ENCODE results near the gene CDC25B. TPM values are rescaled to one million over a fixed set of nuclear protein-coding genes. Genes with fewer than 3 reads are reported as not detected.

Gene CDC25B
- total and polyA plus RNA-seq, 4 donors = 4.4 to 12.9 (median 9.2) TPM

- no peak for TF ChIP-seq ATF3 (IDR thresholded peaks at IDR 0.05)
- no peak for TF ChIP-seq RXRA (IDR thresholded peaks at IDR 0.05)
- TF ChIP-seq FOXA1 (IDR thresholded peaks at IDR 0.05) = no peak
Measured at GRCh38 chr20:3767110-3767426, 29.0 kb upstream of the CDC25B start (continued).

GRCh38 chr20:3767427-3768341 is 28.4 kb upstream of the CDC25B start, which contains the start of gene ADISSP:
TSS of gene ADISSP (minus strand) at chr20:3767753. CDS start at chr20:3760100, 7,653 bp downstream.
- Histone ChIP-seq H3K36me3 (ENCODE audit: control insufficient read depth in 4 of 4, insufficient read depth in 3 of 4, low read depth in 1 of 4, low read length in 3 of 4) (no peaks in the 10 kb centered on the region), H3K9ac (ENCODE audit: low read depth in 1 of 2, low read length in 2 of 2) (peak within 1 kb of the TSS; percentile 72 to 74), H3K4me3 (ENCODE audit: low read depth in 1 of 3, low read length in 3 of 3) (peak within 1 kb of the TSS; percentile 58 to 93 (median 76)), H3K27me3 (ENCODE audit: control insufficient read depth in 4 of 4, insufficient read depth in 4 of 4, low read length in 3 of 4) (no peaks in the 10 kb centered on the region), H3K9me3 (ENCODE audit: control insufficient read depth in 4 of 4, low read length in 3 of 4) (no peaks in the 10 kb centered on the region), H3K27ac (ENCODE audit: low read depth in 1 of 2, low read length in 2 of 2) (peak within 1 kb of the TSS; percentile 76 to 78), H3K4me1 (ENCODE audit: control insufficient read depth in 4 of 4, insufficient read depth in 4 of 4, low read length in 3 of 4) (peaks cover 3 to 19% (median 14%) of the 10 kb centered on the region in 4 donors)
- peak; percentile 97 for DNase-seq (ENCODE audit: low spot score)
- WGBS = 1% methylated on average over 80 of the region's 80 CpGs
- TF ChIP-seq FOXA1 (IDR thresholded peaks at IDR 0.05) (no peak), ZBTB33 (IDR thresholded peaks at IDR 0.05) (peak; percentile 98), YY1 (IDR thresholded peaks at IDR 0.05) (peak; percentile 54), REST (IDR thresholded peaks at IDR 0.05) (peak; percentile 26), MAX (IDR thresholded peaks at IDR 0.05) (no peak), HNF4G (IDR thresholded peaks at IDR 0.05) (no peak), SP1 (IDR thresholded peaks at IDR 0.05) (peak; percentile 66), RAD21 (IDR thresholded peaks at IDR 0.05) (no peak), NR2F2 (IDR thresholded peaks at IDR 0.05) (no peak), TAF1 (conservative IDR thresholded peaks at IDR 0.05) (no peak), HNF4A (conservative IDR thresholded peaks at IDR 0.05) (peak in 1 of 2 donors; percentile 28), CTCF (IDR thresholded peaks at IDR 0.05; ENCODE audit: low read depth, low read length, missing input control) (no peak), JUND (IDR thresholded peaks at IDR 0.05) (no peak), FOXA2 (IDR thresholded peaks at IDR 0.05) (no peak), RXRA (IDR thresholded peaks at IDR 0.05) (peak; percentile 26 to 33), ATF3 (IDR thresholded peaks at IDR 0.05) (no peak), GABPA (IDR thresholded peaks at IDR 0.05 in 1 of 2, conservative IDR thresholded peaks at IDR 0.05 in 1 of 2) (no peak), EGR1 (IDR thresholded peaks at IDR 0.05; ENCODE audit: low read depth in 2 of 2) (peak in 1 of 2 donors; percentile 16)
